ENCODE results near the gene TAOK2.
"Not testable (repeated sequence)": the region's sequence is repeated elsewhere in the genome, so short reads cannot be mapped to it uniquely, and the experiment has no call there.

Gene TAOK2

DNA sequence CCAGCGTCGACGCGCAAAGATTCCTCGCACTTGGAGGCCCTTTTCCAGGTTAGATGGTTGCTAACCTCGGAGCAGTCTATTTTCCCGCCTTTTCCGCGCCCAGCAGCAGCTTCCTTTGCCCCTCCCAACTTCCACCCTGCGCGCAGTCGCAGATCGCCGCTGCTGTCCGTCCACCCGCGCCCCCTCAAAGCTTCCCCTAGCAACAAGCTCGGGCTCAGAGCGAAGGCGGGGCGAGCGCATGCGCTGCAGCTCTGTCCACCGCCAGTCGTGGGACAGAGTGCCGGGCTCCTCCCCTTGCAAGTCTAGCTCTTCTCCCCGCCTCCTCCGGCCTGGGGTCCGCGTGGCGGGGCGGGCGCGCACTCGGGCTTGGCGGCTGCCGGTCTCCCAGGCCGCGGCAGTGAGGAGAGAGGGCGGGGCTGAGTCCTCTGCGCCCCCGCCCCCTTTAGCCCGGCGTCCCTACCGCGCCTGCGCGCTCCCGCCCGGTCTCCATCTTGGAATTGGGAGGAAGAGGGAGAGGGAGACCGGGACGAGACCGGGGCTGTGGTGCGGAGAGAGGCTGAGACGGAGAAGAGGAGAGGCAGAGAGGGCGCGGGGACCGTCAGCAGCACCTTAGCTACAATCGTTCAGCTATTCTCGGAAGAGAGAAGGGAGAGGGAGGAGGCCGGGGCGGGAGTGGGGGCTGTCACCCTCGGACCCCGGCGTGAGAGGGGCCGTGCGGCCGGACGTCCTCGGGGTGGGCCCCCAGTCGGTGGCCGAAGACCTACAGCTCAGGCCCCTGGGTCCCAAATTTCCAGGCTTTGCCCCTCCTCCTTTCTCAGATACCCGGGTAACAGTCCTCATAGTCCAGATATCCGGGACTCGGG lies at the start of gene TAOK2:
TSS of gene TAOK2 (plus strand) at position 485 of the 863 bp plus-strand sequence. CDS start 3,905 bp downstream, outside the sequence.
- peak; percentile 96 for DNase-seq

DNA sequence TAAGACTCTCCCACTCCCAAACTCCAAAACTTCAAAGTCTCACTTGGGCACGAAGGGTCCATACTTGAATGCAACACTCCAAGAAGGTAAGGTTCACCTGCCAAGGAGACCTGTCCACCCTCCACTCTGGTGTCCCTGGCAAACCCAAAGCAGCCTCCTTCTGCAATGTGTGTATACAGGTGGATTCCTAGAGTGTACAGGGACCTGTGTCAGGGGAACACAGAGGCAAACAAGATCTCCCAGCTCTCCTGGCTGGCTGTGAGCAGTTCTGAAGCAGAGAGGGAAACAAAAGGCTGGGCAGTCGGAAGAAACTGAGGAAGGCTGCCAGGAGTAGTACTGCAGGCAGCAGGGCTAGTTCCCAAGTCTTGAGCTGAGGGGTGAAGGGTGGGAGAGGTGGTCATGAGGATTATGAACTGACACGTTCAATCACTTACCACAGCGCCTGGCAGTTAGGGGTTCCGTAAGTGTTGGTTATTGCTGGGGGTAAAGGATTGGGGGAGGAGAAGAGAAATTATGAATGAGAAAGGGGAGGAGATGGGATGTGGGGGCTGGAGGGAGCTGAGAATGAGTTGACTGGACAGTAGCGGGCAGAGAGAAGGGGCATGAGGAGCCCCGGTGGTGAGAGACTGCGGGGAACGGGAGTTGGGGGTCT lies 48.4 kb upstream of the TAOK2 start:
- DNase-seq, result no peak

DNA sequence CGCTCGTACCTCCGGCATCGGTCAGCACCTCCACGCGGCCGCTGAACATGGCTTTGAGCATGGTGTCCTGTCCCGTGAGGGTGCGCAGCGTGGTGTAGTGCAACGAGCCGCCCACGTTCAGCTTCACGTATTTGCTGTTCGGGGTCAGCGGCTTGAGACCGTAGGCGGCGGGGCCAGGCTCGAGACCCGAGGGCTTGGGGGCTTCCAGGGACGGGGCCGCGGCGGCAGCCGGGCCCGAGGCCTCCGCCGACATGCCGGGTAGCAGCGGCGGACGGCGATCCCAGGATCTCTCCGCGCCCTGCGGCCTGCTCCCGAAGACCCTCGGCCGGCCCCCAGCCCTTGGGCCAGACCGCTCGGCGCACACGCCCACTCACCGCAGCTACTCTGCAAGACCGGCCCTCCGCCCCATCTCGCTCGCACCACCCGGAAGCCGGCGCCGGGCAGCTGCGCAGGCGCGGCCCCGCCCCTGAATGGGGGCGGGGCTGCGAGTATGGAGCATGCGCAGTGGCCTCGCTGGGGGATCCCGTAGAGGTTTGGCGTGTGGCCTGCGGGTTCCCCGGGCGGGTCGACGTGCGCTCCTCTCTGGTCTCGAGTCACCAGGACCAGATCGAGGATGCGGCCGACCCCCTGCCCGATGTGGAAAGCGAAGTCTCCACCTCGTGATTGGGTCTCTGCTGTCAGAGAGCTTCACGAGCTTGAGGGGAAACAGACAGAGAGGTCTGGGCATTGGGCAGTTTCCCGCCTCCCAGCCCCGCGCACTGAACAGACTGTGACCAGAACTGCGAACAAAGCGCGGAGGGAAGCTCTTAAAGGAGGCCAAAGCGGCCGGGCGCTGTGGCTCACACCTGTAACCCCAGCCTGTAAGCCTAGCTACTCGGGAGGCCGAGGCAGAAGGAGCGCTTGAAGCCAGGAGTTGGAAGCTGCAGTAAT lies 47.6 kb upstream of the TAOK2 start, which contains the start of gene KCTD13:
TSS of gene KCTD13 (minus strand) at position 446 of the 930 bp plus-strand sequence. CDS start at position 253, 193 bp downstream.
- peak; percentile 65 for DNase-seq

GRCh38 chr16:29926711-29927052 lies 47.0 kb upstream of the TAOK2 start:
- no peak for DNase-seq

GRCh38 chr16:29927070-29927905 lies 46.4 kb upstream of the TAOK2 start:
- no peak for DNase-seq

DNA sequence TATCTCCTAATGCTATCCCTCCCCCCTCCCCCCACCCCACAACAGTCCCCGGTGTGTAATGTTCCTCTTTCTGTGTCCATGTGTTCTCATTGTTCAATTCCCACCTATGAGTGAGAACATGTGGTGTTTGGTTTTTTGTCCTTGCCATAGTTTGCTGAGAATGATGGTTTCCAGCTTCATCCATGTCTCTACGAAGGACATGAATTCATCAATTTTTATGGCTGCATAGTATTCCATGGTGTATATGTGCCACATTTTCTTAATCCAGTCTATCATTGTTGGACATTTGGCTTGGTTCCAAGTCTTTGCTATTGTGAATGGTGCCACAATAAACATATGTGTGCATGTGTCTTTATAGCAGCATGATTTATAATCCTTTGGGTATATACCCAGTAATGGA lies 41.9 kb upstream of the TAOK2 start:
- DNase-seq, result not testable (repeated sequence)

DNA sequence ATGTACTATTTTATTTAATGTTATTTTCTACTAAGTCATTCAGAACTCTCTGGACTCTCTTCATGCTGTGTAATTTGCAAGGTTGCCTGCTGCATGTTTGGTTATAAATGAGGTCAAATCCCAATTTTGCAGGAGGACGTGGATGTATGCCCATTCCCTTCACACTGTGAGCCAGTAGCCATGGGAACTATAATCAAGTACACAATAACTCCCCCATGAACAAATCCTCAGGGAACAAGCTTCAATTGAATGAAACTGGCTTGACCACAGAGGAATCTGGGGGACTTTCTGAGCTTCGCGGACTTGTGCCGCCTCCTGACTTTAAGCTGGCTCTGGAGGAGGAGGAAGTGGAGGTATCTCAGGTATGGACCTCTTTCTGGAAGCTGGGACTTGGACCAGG lies 33.0 kb upstream of the TAOK2 start:
- DNase-seq, result no peak

- peak; percentile 53 for DNase-seq
Observed at GRCh38 chr16:29943846-29944799, 29.5 kb upstream of the TAOK2 start.

- DNase-seq, result no peak
Observed at GRCh38 chr16:29947897-29948296, 25.8 kb upstream of the TAOK2 start.

GRCh38 chr16:29950806-29951461 lies 22.7 kb upstream of the TAOK2 start:
- no peak for DNase-seq

DNA sequence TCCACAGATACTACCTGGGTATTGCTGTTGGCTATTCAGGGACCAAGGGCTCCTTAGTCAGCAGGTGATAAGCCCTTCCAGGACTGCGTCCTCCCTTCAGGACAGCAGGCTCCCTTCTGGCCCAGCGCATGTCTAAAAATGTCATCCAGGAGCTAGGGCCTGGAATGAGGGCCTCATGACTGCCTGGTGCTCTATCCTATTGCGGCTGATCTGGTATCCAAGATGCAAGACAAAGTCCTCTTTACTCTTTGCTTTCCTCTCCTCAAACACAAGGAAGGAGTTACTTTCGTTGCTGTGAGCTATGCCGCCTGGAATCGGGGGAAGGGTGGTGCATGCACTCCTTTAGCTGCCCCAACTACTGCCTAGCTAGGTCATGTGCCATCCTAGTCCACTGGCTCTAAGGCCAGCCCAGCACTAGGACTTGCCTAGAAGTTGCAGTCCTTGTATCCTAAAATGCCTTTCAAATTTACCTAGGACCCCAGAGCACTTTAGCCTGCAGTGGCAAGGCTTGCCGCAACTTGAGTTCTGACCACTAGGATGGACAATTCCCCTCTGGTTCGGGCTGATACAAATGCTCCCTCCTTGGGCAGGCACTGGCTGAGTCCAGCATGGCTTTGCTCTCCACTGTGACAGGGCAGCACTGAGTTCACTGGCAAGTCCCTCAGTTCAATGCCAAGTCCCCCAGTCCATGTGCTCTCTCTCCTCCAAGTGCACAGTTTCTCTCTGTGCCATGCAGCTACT lies 21.9 kb upstream of the TAOK2 start:
- no peak for DNase-seq

DNA sequence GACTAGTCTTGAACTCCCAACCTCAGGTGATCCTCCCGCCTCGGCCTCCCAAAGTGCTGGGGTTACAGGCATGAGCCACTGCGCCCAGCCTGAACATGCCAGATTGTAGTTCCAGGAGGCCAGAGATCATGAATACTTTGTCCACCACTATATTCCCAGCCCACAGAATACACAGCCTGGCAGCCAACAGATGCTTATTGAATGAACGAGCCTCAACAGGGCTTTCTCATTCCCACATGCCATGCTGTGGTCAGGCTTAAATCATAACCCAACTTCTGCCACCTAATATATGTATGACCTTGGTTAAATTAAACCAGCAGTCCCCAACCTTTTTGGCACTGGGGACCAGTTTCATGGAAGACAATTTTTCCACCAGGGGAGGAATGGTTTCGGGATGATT lies 14.9 kb upstream of the TAOK2 start:
- DNase-seq, result no peak

- DNase-seq, result no peak
Observed at GRCh38 chr16:29959293-29959692, 14.4 kb upstream of the TAOK2 start.

GRCh38 chr16:29959821-29960220 lies 13.8 kb upstream of the TAOK2 start:
- not testable (repeated sequence) for DNase-seq

DNA sequence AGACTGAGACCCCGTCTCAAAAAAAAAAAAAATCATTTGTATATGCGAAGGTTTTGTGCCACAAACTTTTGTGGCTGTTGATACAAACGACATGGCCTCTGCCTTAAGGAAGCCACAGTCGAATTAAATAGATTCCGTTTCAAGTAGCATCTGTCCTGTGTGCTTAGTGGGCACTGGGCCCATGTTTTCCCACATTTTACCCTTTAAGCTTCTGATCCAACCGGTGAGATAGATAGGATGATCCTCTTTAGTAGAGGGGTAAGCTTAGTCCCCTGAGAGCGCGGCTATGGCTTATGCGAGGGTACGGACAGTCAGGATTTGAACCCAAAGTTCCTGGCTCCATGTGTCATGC lies 12.6 kb upstream of the TAOK2 start:
- DNase-seq, result no peak

GRCh38 chr16:29961479-29962343 lies 12.0 kb upstream of the TAOK2 start, which contains the start of gene TMEM219:
TSS of gene TMEM219 (plus strand) at chr16:29962079. CDS start at chr16:29963144, 1,065 bp downstream.
- DNase-seq, result peak; percentile 64

GRCh38 chr16:29962344-29962994 lies 11.2 kb upstream of the TAOK2 start:
- no peak for DNase-seq

All from GOT3 (cell line).